HepG2 (cell line): ENCODE measurements around the gene NEK3. TPM values are rescaled to one million over a fixed set of nuclear protein-coding genes. Genes with fewer than 3 reads are reported as not detected.

Experiments
- ATRX ChIP-seq: sonication (generic); formaldehyde crosslinking; IDR thresholded peaks from 2 replicates; pipeline ENCODE4 v1.4.0; 2020; ENCODE audit warnings: missing genetic modification reagents, borderline replicate concordance
- CSRNP1 ChIP-seq: sonication (generic); formaldehyde crosslinking; IDR thresholded peaks from 2 replicates; pipeline ENCODE4 v1.8.1; 2023; ENCODE audit warnings: mild to moderate bottlenecking, missing genetic modification reagents
- CSRNP2 ChIP-seq: sonication (generic); formaldehyde crosslinking; conservative IDR thresholded peaks from 2 replicates; pipeline ENCODE4 v1.8.0; 2022; ENCODE audit warnings: low read depth, missing genetic modification reagents
- E2F1 ChIP-seq: sonication (generic); formaldehyde crosslinking; IDR thresholded peaks from 2 replicates; pipeline ENCODE4 v1.5.0; 2020; ENCODE audit warnings: missing genetic modification reagents
- FOXC1 ChIP-seq: sonication (generic); formaldehyde crosslinking; IDR thresholded peaks from 2 replicates; pipeline ENCODE4 v1.8.0; 2022; ENCODE audit warnings: mild to moderate bottlenecking, missing genetic modification reagents, borderline replicate concordance
- ISL2 ChIP-seq: sonication (generic); formaldehyde crosslinking; IDR thresholded peaks from 2 replicates; pipeline ENCODE4 v1.5.0; 2020; ENCODE audit warnings: missing genetic modification reagents
- KDM1A ChIP-seq: IDR thresholded peaks from 2 replicates; pipeline ENCODE4 v1.6.1; 2016; ENCODE audit warnings: missing compliant biosample characterization
- LCORL ChIP-seq, 2 experiments: fragments of 450-650 bp in 1 of 2; sonication (generic) in 1 of 2; formaldehyde crosslinking in 1 of 2; IDR thresholded peaks; 2 replicates each; pipeline versions ENCODE4 v1.5.0 to v1.6.1; 2017 to 2020; ENCODE audit warnings: antibody characterized with exemption in 1 of 2, missing genetic modification reagents in 1 of 2
- PBX3 ChIP-seq: sonication (generic); formaldehyde crosslinking; IDR thresholded peaks from 2 replicates; pipeline ENCODE4 v1.8.1; 2023; ENCODE audit warnings: missing genetic modification reagents, inconsistent platforms, borderline replicate concordance
- SOX13 ChIP-seq, 3 experiments: fragments of 450-650 bp in 1 of 3; sonication (generic) in 1 of 3; formaldehyde crosslinking in 1 of 3; IDR thresholded peaks in 2 of 3; conservative IDR thresholded peaks in 1 of 3; 2 replicates each; pipeline versions ENCODE4 v1.5.0 to v1.6.1; 2016 to 2020; ENCODE audit warnings: antibody characterized with exemption in 1 of 3, mild to moderate bottlenecking in 1 of 3, missing compliant biosample characterization in 1 of 3, missing genetic modification reagents in 1 of 3, moderate library complexity in 1 of 3
- TARDBP ChIP-seq: sonication (generic); formaldehyde crosslinking; IDR thresholded peaks from 2 replicates; pipeline ENCODE4 v1.8.0; 2022; ENCODE audit warnings: mild to moderate bottlenecking, missing genetic modification reagents
- TERF1 ChIP-seq: sonication (generic); formaldehyde crosslinking; IDR thresholded peaks from 2 replicates; pipeline ENCODE4 v1.8.0; 2022; ENCODE audit warnings: mild to moderate bottlenecking, missing genetic modification reagents, moderate library complexity
- ZBTB20 ChIP-seq: sonication (generic); formaldehyde crosslinking; IDR thresholded peaks from 2 replicates; pipeline ENCODE4 v1.8.1; 2023; ENCODE audit warnings: missing genetic modification reagents, low read depth, mild to moderate bottlenecking, borderline replicate concordance
- ZBTB44 ChIP-seq: sonication (generic); formaldehyde crosslinking; IDR thresholded peaks from 2 replicates; pipeline ENCODE4 v1.4.0; 2020; ENCODE audit warnings: missing genetic modification reagents
- ZEB1 ChIP-seq: IDR thresholded peaks from 2 replicates; pipeline ENCODE4 v1.6.1; 2012; ENCODE audit warnings: mild to moderate bottlenecking, low read depth, inconsistent platforms; ENCODE audit not compliant: insufficient replicate concordance
- ZNF333 ChIP-seq: sonication (generic); formaldehyde crosslinking; IDR thresholded peaks from 2 replicates; pipeline ENCODE4 v1.4.0; 2020; ENCODE audit warnings: mild to moderate bottlenecking, missing genetic modification reagents, borderline replicate concordance
- polyA plus RNA-seq, 8 experiments: library from polyadenylated mRNA; depleted of rRNA in 3 of 8; stranded (reverse) in 7 of 8; unstranded in 1 of 8; fragments of >200 nt; fragmentation: Illumina TruSeq in 4 of 8; extraction: Trizol in 4 of 8; gene quantifications; 2 replicates each; pipeline versions ENCODE4 v1.2.1 to v1.2.3, GENCODE V29; 2011 to 2016; ENCODE audit warnings: low read depth in 4 of 8, missing spikeins in 1 of 8, mixed read lengths in 1 of 8; ENCODE audit not compliant: insufficient read depth in 1 of 8
- total RNA-seq, 5 experiments: library from RNA; depleted of rRNA; stranded (reverse); fragments of >200 nt; fragmentation: Illumina TruSeq; extraction: Trizol; gene quantifications; 2 replicates each; pipeline ENCODE4 v1.2.3, GENCODE V29; 2016; ENCODE audit warnings: low read depth in 1 of 5
- TF ChIP-seq, protein P1 (sequence below): sonication (generic); formaldehyde crosslinking; IDR thresholded peaks from 2 replicates; pipeline ENCODE4 v1.4.0; 2020; ENCODE audit warnings: mild to moderate bottlenecking, missing genetic modification reagents

Gene NEK3
- total and polyA plus RNA-seq, 2 of the 13 experiments (the other 11 are each of a cell fraction or from before 2014, with no cell fraction given) = 36.7 to 68.2 TPM

- no peak for TF ChIP-seq CSRNP2
- peak; percentile 91; the same call in 1 of the 2 replicates for TF ChIP-seq ZNF333 (CRISPR knock-in tag)
- TF ChIP-seq ZEB1 = peak; percentile 63
- peak; percentile 91 for TF ChIP-seq FOXC1 (CRISPR knock-in tag)
- peak; percentile 68; the same call in 1 of the 2 replicates for TF ChIP-seq SOX13 (IDR thresholded peaks at IDR 0.05)
- peak in 1 of 2 experiments; percentile 70; a peak in 2 of 4 replicates for TF ChIP-seq SOX13 (CRISPR knock-in tag; conservative IDR thresholded peaks at IDR 0.05 in 1 of 2, IDR thresholded peaks at IDR 0.05 in 1 of 2)
- peak; percentile 67; the same call in 1 of the 2 replicates for TF ChIP-seq ZBTB20 (CRISPR knock-in tag)
- TF ChIP-seq KDM1A = no peak; the same call in 1 of the 2 replicates
- peak; percentile 74; the same call in 1 of the 2 replicates for TF ChIP-seq TERF1 (CRISPR knock-in tag)
- no peak for TF ChIP-seq LCORL (IDR thresholded peaks at IDR 0.05)
- peak; percentile 62 for TF ChIP-seq LCORL (CRISPR knock-in tag; IDR thresholded peaks at IDR 0.05)
- TF ChIP-seq ATRX (CRISPR knock-in tag) = no peak
- TF ChIP-seq TARDBP (CRISPR knock-in tag) = peak; percentile 98
- TF ChIP-seq ISL2 = peak; percentile 80
- TF ChIP-seq E2F1 (CRISPR knock-in tag) = peak; percentile 31; the same call in 1 of the 2 replicates
- peak; percentile 92 for TF ChIP-seq ZBTB44 (CRISPR knock-in tag)
- TF ChIP-seq CSRNP1 = peak; percentile 96
- TF ChIP-seq, protein P1, sequence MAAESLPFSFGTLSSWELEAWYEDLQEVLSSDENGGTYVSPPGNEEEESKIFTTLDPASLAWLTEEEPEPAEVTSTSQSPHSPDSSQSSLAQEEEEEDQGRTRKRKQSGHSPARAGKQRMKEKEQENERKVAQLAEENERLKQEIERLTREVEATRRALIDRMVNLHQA = no peak
- no peak for TF ChIP-seq PBX3
Observed at GRCh38 chr13:52194184-52194868, 34.9 kb upstream of the NEK3 start (continued).
